Urothelium cell line (cell line): ENCODE measurements around the gene KCNH1.
A peak's percentile ranks its signal among the peaks of the same experiment; 100 is the strongest.

Experiments
- DNase-seq: peaks from one replicate; pipeline ENCODE4 v3.0.0; 2011; ENCODE audit warnings: low spot score, mixed read lengths
- FAIRE-seq: peaks from 2 replicates; lab custom pipeline; 2011; peaks lifted over from hg19 to GRCh38; lab: Jason Lieb, UNC

KCNH1 gene

GRCh38 chr1:210817385-210818275 is 316.3 kb downstream of the KCNH1 start:
- no peak for FAIRE-seq
- DNase-seq: no peak

- DNase-seq: no peak
- no peak for FAIRE-seq
These were observed 318.1 kb downstream of the KCNH1 start for GRCh38 chr1:210815641-210816550.

- no peak for DNase-seq
- FAIRE-seq: no peak
These were observed 319.4 kb downstream of the KCNH1 start for GRCh38 chr1:210814382-210815123.

- DNase-seq (no peak), FAIRE-seq (no peak)
These were observed 332.4 kb downstream of the KCNH1 start for GRCh38 chr1:210801501-210801900.

GRCh38 chr1:210800756-210801155 is 333.2 kb downstream of the KCNH1 start:
- DNase-seq: no peak
- no peak for FAIRE-seq

GRCh38 chr1:210800301-210800700 is 333.6 kb downstream of the KCNH1 start:
- DNase-seq (no peak), FAIRE-seq (no peak)

- DNase-seq: no peak
- no peak for FAIRE-seq
These were observed 336.5 kb downstream of the KCNH1 start for GRCh38 chr1:210797422-210797821.

- FAIRE-seq (no peak), DNase-seq (no peak)
These were observed 337.5 kb downstream of the KCNH1 start for GRCh38 chr1:210796421-210796820.

- no peak for FAIRE-seq
- DNase-seq: no peak
These were observed 339.5 kb downstream of the KCNH1 start for GRCh38 chr1:210794445-210794844.

- FAIRE-seq (peak; percentile 79), DNase-seq (peak; percentile 67)
These were observed 341.5 kb downstream of the KCNH1 start for GRCh38 chr1:210792250-210793102.

GRCh38 chr1:210790196-210790595 is 343.8 kb downstream of the KCNH1 start:
- FAIRE-seq: no peak
- DNase-seq: no peak

- no peak for DNase-seq
- FAIRE-seq: no peak
These were observed 346.1 kb downstream of the KCNH1 start for GRCh38 chr1:210787800-210788199.

- DNase-seq (no peak), FAIRE-seq (no peak)
These were observed 347.4 kb downstream of the KCNH1 start for GRCh38 chr1:210786546-210786945.

- FAIRE-seq (no peak), DNase-seq (no peak)
These were observed 350.0 kb downstream of the KCNH1 start for GRCh38 chr1:210783925-210784324.

GRCh38 chr1:210781652-210782051 is 352.3 kb downstream of the KCNH1 start:
- FAIRE-seq (no peak), DNase-seq (no peak)

- no peak for DNase-seq
- FAIRE-seq: no peak
These were observed 354.7 kb downstream of the KCNH1 start for GRCh38 chr1:210779269-210779668.

- FAIRE-seq: no peak
- no peak for DNase-seq
These were observed 356.0 kb downstream of the KCNH1 start for GRCh38 chr1:210777914-210778313.

GRCh38 chr1:210776712-210777111 is 357.2 kb downstream of the KCNH1 start:
- FAIRE-seq: no peak

GRCh38 chr1:210775289-210775688 is 358.7 kb downstream of the KCNH1 start:
- DNase-seq (no peak), FAIRE-seq (no peak)

More at GRCh38 chr1:210776712-210777111, 357.2 kb downstream of the KCNH1 start:
- no peak for DNase-seq

- no peak for FAIRE-seq
- DNase-seq: no peak
These were observed 360.5 kb downstream of the KCNH1 start for GRCh38 chr1:210773450-210773849.
